GM12865 (cell line): ENCODE results near the gene TRIM16.
"Not testable (repeated sequence)": the region's sequence is repeated elsewhere in the genome, so short reads cannot be mapped to it uniquely, and the experiment has no call there.

Source experiments
- DNase-seq: peaks from one replicate; pipeline ENCODE4 v3.0.0; 2010; ENCODE audit warnings: low read depth
- H3K4me3 ChIP-seq: 2 replicates; pipeline ENCODE4 v1.5.1; 2011; ENCODE audit warnings: mild to moderate bottlenecking, low read depth, low read length, control low read depth

TRIM16 gene

GRCh38 chr17:15589544-15590536, 94.3 kb downstream of the TRIM16 start:
- not testable (repeated sequence) for DNase-seq, H3K4me3 ChIP-seq

GRCh38 chr17:15588017-15588416, 96.1 kb downstream of the TRIM16 start:
- DNase-seq, H3K4me3 ChIP-seq: not testable (repeated sequence)

- not testable (repeated sequence) for H3K4me3 ChIP-seq, DNase-seq
Observed at GRCh38 chr17:15583313-15583712, 100.8 kb downstream of the TRIM16 start.

- not testable (repeated sequence) for H3K4me3 ChIP-seq, DNase-seq
Observed at GRCh38 chr17:15581462-15581861, 102.6 kb downstream of the TRIM16 start.
